PC-9 (cell line): ENCODE data around the gene RINT1.

ENCODE experiments used
- CTCF ChIP-seq: fragments of 200-600 bp; sonication (generic); conservative IDR thresholded peaks from 2 replicates; pipeline ENCODE4 v1.6.1; 2017; ENCODE audit warnings: mixed run types, antibody characterized with exemption, mild to moderate bottlenecking, moderate library complexity
- EZH2 ChIP-seq: fragments of 200-600 bp; sonication (generic); IDR thresholded peaks from 2 replicates; pipeline ENCODE4 v1.8.0; 2017; ENCODE audit warnings: antibody characterized with exemption, low read depth

- TF ChIP-seq CTCF (no peak), EZH2 (no peak)
Observed at GRCh38 chr7:105565190-105565589, 33.2 kb downstream of the RINT1 start.
